IPS-11a (cell line): ENCODE data around the gene PCDHA7.
"Not testable (repeated sequence)": the region's sequence is repeated elsewhere in the genome, so short reads cannot be mapped to it uniquely, and the experiment has no call there.

Source experiments
- H3K4me3 ChIP-seq: one replicate; pipeline ENCODE4 v1.5.1; 2013; ENCODE audit warnings: low read depth, low read length, control low read depth

Gene PCDHA7

DNA sequence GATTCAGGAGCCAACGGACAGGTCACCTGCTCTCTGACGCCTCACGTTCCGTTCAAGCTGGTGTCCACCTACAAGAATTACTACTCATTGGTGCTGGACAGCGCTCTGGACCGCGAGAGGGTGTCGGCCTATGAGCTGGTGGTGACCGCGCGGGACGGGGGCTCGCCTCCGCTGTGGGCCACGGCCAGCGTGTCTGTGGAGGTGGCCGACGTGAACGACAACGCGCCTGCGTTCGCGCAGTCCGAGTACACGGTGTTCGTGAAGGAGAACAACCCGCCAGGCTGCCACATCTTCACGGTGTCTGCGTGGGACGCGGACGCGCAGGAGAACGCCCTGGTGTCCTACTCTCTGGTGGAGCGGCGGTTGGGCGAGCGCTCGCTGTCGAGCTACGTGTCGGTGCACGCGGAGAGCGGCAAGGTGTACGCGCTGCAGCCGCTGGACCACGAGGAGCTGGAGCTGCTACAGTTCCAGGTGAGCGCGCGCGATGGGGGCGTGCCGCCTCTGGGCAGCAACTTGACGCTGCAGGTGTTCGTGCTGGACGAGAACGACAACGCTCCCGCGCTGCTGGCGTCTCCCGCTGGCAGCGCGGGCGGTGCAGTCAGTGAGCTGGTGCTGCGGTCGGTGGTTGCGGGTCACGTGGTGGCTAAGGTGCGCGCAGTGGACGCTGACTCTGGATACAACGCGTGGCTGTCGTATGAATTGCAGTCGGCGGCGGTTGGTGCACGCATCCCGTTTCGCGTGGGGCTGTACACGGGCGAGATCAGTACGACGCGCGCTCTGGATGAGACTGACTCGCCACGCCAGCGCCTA lies 23.3 kb downstream of the PCDHA7 start:
- H3K4me3 ChIP-seq = no peak overlapping the region

DNA sequence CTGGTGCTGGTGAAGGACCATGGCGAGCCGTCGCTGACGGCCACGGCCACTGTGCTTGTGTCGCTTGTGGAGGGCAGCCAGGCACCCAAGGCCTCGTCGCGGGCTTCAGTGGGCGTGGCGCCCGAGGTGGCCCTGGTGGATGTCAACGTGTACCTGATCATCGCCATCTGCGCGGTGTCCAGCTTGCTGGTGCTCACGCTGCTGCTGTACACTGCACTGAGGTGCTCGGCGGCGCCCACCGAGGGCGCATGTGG lies 23.8 kb downstream of the PCDHA7 start:
- no peak overlapping the region for H3K4me3 ChIP-seq

DNA sequence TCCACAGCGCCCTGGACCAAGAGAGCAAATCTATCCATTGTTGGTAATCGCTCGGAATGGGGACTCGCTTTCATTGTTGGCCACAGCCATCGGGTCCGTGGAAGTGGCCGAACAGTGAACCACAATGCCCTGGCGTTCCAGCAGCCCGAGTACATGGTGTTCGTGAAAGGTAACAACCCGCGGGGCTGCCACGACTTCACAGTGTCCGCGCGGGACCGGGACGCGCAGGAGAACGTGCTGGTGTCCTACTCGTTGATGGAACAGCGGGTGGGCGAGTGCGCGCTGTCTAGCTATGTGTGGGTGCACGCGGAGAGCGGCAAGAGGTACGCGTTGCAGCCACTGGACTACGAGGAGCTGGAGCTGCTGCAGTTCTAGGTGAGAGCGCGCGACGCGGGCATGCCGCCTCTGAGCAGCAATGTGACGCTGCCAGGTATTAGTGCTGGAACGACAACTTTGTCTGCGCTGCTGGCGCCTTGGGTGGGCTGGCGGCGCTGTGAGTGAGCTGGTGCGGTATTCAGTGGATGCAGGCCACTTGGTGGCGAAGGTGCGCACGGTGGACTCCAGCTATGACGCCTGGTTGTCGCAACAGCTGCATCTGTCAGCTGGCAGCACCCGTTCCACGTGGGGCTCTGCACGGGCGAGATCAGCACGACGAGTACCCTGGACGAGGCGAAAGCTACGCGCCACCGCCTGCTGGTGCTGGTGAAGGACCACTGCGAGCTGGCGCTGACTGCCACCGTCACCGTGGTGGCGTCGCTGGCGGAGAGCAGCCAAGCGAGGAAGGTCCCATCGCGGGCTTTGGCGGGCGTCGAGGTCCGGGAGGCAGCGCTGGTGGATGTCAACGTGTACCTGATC lies 28.6 kb downstream of the PCDHA7 start:
- H3K4me3 ChIP-seq = no peak overlapping the region

DNA sequence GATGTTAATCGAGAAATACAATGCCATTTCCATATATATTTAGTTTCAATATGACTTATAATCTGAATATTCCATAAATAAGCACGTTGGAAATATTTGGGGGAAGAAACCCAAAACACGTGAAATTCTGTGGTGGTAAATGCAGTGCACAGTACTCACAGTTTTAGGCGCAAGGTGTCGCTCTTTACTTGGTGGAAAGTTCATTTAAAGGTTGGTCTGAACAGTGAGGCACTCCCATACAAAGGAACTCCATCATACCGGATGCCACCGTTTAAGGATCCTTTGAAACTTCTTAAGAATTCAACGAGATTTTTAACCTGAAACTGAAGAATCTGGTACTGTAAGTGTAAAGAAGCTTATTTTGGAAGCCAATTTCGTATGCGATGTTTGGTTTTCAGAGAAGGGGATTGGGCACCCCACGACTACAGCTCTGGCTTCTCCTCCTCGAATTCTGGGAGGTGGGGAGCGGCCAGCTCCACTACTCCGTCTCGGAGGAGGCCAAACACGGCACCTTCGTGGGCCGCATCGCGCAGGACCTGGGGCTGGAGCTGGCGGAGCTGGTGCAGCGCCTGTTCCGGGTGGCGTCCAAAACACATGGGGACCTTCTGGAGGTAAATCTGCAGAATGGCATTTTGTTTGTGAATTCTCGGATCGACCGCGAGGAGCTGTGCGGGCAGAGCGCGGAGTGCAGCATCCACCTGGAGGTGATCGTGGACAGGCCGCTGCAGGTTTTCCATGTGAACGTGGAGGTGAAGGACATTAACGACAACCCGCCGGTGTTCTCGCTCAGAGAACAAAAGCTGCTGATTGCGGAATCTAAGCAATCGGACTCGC lies 34.9 kb downstream of the PCDHA7 start, which contains the start of gene PCDHA11:
PCDHA11 (plus strand) TSS at position 237 of the 834 bp plus-strand sequence; CDS start at position 384, 147 bp downstream.
- H3K4me3 ChIP-seq = peak within 1 kb of the TSS; percentile 55

DNA sequence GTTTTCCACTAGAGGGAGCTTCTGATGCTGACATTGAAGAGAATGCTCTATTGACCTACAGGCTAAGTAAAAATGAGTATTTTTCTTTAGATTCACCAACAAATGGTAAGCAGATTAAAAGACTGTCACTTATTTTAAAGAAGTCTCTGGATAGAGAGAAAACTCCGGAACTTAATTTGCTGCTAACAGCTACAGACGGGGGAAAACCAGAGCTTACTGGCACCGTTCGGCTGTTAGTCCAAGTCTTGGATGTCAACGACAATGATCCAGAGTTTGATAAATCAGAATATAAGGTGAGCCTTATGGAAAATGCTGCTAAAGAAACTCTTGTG lies 35.5 kb downstream of the PCDHA7 start:
- H3K4me3 ChIP-seq = no peak overlapping the region

DNA sequence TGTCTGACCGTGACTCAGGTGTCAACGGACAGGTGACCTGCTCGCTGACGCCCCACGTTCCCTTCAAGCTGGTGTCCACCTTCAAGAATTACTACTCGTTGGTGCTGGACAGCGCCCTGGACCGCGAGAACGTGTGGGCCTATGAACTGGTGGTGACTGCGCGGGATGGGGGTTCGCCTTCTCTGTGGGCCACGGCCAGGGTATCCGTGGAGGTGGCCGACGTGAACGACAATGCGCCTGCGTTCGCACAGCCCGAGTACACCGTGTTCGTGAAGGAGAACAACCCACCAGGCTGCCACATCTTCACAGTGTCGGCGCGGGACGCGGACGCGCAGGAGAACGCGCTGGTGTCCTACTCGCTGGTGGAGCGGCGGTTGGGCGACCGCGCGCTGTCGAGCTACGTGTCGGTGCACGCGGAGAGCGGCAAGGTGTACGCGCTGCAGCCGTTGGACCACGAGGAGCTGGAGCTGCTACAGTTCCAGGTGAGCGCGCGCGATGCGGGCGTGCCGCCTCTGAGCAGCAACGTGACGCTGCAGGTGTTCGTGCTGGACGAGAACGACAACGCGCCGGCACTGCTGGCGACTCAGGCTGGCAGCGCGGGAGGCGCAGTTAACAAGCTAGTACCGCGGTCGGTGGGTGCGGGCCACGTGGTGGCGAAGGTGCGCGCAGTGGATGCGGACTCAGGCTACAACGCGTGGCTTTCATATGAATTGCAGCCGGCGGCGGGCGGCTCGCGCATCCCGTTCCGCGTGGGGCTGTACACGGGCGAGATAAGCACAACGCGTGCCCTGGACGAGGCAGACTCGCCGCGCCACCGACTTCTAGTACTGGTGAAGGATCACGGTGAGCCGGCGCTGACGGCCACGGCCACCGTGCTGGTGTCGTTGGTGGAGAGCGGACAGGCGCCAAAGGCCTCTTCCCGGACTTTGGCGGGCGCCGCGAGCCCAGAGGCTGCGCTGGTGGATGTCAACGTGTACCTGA lies 36.4 kb downstream of the PCDHA7 start:
- H3K4me3 ChIP-seq = no peak overlapping the region

DNA sequence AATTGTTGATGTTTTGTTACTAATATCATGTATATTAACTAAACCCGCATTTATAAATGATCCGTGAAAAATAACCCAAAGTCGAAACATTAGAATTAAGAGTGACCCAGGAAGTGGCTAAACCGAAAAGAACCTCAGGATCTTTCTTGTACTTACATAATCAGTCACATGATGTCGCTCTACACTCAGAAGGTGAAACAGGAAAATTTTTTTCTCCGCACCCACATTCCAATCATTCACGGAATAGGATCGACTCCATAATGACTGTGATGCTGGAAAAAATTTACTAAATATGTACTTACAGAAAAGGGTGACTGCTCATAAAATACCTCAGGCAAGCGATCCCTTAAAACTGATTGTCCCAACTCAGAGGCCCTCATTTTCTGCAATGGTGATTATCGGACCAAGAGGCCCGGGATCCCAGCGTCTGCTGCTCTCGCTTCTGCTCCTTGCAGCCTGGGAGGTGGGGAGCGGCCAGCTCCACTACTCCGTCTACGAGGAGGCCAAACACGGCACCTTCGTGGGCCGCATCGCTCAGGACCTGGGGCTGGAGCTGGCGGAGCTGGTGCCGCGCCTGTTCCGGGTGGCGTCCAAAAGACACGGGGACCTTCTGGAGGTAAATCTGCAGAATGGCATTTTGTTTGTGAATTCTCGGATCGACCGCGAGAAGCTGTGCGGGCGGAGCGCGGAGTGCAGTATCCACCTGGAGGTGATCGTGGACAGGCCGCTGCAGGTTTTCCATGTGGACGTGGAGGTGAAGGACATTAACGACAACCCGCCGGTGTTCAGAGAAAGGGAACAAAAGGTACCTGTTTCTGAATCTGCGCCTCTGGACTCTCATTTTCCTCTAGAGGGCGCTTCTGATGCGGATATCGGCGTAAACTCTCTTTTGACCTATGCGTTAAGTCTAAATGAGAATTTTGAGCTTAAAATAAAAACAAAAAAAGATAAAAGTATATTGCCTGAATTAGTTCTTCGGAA lies 41.3 kb downstream of the PCDHA7 start, which contains the start of gene PCDHA12:
PCDHA12 (plus strand) TSS at position 224 of the 981 bp plus-strand sequence; CDS start at position 389, 165 bp downstream.
- H3K4me3 ChIP-seq = peak within 1 kb of the TSS; percentile 73

DNA sequence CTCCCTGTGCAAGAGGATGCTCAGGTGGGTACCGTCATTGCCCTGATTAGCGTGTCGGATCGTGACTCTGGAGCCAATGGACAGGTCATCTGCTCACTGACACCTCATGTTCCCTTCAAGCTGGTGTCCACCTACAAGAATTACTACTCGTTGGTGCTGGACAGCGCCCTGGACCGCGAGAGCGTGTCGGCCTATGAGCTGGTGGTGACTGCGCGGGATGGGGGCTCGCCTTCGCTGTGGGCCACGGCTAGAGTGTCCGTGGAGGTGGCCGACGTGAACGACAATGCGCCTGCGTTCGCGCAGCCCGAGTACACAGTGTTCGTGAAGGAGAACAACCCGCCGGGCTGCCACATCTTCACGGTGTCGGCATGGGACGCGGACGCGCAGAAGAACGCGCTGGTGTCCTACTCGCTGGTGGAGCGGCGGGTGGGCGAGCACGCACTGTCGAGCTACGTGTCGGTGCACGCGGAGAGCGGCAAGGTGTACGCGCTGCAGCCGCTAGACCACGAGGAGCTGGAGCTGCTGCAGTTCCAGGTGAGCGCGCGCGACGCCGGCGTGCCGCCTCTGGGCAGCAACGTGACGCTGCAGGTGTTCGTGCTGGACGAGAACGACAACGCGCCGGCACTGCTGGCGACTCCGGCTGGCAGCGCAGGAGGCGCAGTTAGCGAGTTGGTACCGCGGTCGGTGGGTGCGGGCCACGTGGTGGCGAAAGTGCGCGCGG lies 42.6 kb downstream of the PCDHA7 start:
- H3K4me3 ChIP-seq = not testable (repeated sequence)

DNA sequence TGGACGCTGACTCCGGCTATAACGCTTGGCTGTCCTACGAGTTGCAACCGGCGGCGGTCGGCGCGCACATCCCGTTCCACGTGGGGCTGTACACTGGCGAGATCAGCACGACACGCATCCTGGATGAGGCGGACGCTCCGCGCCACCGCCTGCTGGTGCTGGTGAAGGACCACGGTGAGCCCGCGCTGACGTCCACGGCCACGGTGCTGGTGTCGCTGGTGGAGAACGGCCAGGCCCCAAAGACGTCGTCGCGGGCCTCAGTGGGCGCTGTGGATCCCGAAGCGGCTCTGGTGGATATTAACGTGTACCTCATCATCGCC lies 43.2 kb downstream of the PCDHA7 start:
- no peak overlapping the region for H3K4me3 ChIP-seq

DNA sequence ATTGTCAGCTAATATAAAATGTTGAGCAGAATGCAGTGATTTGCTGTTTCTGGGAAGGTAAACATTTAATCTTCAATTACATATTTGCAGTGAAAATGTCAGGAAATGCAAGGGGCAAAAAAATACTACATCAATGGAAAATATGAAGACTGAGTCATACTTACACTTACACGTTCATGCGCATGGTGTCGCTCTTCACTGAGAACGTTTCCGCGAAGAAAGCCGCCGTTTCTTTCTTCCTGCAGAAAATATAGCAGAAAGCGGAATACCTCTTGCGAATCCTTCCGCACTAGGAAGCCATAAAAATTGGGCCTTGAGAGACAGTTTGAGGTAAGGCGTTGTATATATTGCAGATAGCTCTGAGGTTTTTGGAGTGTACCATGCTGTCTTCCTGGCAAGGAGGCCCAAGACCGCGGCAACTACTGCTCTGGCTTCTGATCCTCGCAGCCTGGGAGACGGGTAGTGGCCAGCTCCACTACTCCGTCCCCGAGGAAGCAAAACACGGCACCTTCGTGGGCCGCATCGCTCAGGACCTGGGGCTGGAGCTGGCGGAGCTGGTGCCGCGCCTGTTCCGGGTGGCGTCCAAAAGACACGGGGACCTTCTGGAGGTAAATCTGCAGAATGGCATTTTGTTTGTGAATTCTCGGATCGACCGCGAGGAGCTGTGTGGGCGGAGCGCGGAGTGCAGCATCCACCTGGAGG lies 48.0 kb downstream of the PCDHA7 start, which contains the start of gene PCDHA13:
PCDHA13 (plus strand) TSS at position 236 of the 702 bp plus-strand sequence; CDS start at position 381, 145 bp downstream.
- H3K4me3 ChIP-seq = no peak within 1 kb of the TSS

DNA sequence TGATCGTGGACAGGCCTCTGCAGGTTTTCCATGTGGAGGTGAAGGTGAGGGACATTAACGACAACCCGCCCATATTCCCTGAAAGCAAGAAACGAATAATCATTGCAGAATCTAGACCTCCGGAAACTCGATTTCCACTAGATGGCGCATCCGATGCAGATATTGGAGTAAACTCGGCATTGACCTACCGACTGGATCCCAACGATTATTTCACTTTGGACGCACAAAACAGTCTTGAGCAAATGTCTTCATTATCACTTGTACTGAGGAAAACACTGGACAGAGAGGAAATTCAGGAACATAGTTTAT lies 48.5 kb downstream of the PCDHA7 start:
- no peak overlapping the region for H3K4me3 ChIP-seq

DNA sequence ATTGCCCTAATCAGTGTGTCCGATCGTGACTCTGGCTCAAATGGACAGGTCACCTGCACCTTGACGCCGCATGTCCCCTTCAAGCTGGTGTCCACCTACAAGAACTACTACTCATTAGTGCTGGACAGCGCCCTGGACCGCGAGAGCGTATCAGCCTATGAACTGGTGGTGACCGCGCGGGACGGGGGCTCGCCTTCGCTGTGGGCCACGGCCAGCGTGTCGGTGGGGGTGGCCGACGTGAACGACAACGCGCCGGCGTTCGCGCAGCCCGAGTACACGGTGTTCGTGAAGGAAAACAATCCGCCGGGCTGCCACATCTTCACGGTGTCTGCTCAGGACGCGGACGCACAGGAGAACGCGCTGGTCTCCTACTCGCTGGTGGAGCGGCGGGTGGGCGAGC lies 49.3 kb downstream of the PCDHA7 start:
- no peak overlapping the region for H3K4me3 ChIP-seq

DNA sequence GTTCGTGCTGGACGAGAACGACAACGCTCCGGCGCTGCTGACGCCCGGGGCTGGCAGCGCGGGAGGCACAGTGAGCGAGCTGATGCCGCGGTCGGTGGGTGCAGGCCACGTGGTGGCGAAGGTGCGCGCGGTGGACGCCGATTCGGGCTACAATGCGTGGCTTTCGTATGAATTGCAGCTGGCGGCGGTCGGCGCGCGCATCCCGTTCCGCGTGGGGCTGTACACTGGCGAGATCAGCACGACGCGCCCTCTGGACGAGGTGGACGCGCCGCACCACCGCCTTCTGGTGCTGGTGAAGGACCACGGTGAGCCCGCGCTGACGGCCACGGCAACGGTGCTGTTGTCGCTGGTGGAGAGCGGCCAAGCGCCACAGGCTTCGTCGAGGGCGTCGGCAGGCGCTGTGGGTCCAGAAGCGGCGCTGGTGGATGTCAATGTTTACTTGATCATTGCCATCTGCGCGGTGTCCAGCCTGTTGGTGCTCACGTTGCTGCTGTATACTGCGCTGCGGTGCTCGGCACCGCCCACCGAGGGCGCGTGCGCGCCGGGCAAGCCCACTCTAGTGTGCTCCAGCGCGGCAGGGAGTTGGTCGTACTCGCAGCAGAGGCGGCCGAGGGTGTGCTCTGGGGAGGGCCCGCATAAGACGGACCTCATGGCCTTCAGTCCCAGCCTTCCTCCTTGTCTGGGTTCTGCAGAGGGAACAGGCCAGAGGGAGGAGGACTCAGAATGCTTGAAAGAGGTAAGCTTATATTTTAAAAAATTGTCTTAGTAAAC lies 50.0 kb downstream of the PCDHA7 start:
- H3K4me3 ChIP-seq = no peak overlapping the region
